ENCODE data around the gene ZBED1. TPM values are rescaled to one million over a fixed set of nuclear protein-coding genes. Genes with fewer than 3 reads are reported as not detected.

ZBED1 gene
- total RNA-seq, 1 experiment from 2014 or later = 45.1 TPM

- TF ChIP-seq USF2 (CRISPR knock-in tag; IDR thresholded peaks at IDR 0.05) (no peak), TCF7 (CRISPR knock-in tag; IDR thresholded peaks at IDR 0.05; ENCODE audit: low read depth) (no peak), ZNF396 (CRISPR knock-in tag; IDR thresholded peaks at IDR 0.05; ENCODE audit: borderline replicate concordance) (no peak), PRRX2 (CRISPR knock-in tag; IDR thresholded peaks at IDR 0.05) (no peak), NFE2L1 (CRISPR knock-in tag; IDR thresholded peaks at IDR 0.05) (no peak)
Measured at GRCh38 chrX:2533424-2533823, 32.6 kb upstream of the ZBED1 start (continued).

GRCh38 chrX:2526390-2526789 lies 25.6 kb upstream of the ZBED1 start:
- H3K4me3 Mint-ChIP-seq = no peak overlapping the region
- ATAC-seq = no peak
- ChIA-PET CTCF (no interaction called here), POLR2A (no interaction called here)
- no peaks in the 10 kb centered on the region for H3K27me3 Mint-ChIP-seq (ENCODE audit: low read depth)
- H3K36me3 Mint-ChIP-seq = peaks cover 4% of the 10 kb centered on the region; the same call in 1 of the 2 replicates
- peaks cover 21% of the 10 kb centered on the region for H3K4me1 Mint-ChIP-seq
- no peak for DNase-seq (ENCODE audit: low spot score)
- H3K27ac Mint-ChIP-seq = no peak overlapping the region
- peaks cover 10% of the 10 kb centered on the region for H3K9me3 Mint-ChIP-seq
- TF ChIP-seq PREB (CRISPR knock-in tag; IDR thresholded peaks at IDR 0.05; ENCODE audit: borderline replicate concordance) (no peak), FOXP1 (CRISPR knock-in tag; IDR thresholded peaks at IDR 0.05; ENCODE audit: borderline replicate concordance) (no peak), FOXJ3 (CRISPR knock-in tag; IDR thresholded peaks at IDR 0.05; ENCODE audit: borderline replicate concordance) (no peak), ZNF219 (CRISPR knock-in tag; IDR thresholded peaks at IDR 0.05; ENCODE audit: borderline replicate concordance) (no peak), TEAD4 (CRISPR knock-in tag; IDR thresholded peaks at IDR 0.05) (no peak), ZNF532 (CRISPR knock-in tag; IDR thresholded peaks at IDR 0.05; ENCODE audit: borderline replicate concordance) (no peak), EMX1 (CRISPR knock-in tag; IDR thresholded peaks at IDR 0.05) (no peak), STAT6 (CRISPR knock-in tag; conservative IDR thresholded peaks at IDR 0.05; ENCODE audit: low read depth) (no peak), USF1 (CRISPR knock-in tag; IDR thresholded peaks at IDR 0.05) (no peak)

- DNase-seq (ENCODE audit: low spot score) = no peak
- TF ChIP-seq ZMAT4 (CRISPR knock-in tag; IDR thresholded peaks at IDR 0.05) = no peak
- TF ChIP-seq TCF7 (CRISPR knock-in tag; IDR thresholded peaks at IDR 0.05; ENCODE audit: low read depth) = no peak
- no peak for TF ChIP-seq ZNF263 (CRISPR knock-in tag; IDR thresholded peaks at IDR 0.05; ENCODE audit: low read depth)
- TF ChIP-seq SMAD4 (CRISPR knock-in tag; IDR thresholded peaks at IDR 0.05) = no peak
- no peak for TF ChIP-seq MLX (CRISPR knock-in tag; IDR thresholded peaks at IDR 0.05)
- TF ChIP-seq NR2C2 (CRISPR knock-in tag; IDR thresholded peaks at IDR 0.05) = no peak
- no peak for TF ChIP-seq SMAD3 (CRISPR knock-in tag; IDR thresholded peaks at IDR 0.05; ENCODE audit: borderline replicate concordance)
- no peak for TF ChIP-seq ZBTB21 (CRISPR knock-in tag; IDR thresholded peaks at IDR 0.05; ENCODE audit: borderline replicate concordance)
Measured at GRCh38 chrX:2523911-2524310, 23.1 kb upstream of the ZBED1 start.

More at GRCh38 chrX:2523911-2524310, 23.1 kb upstream of the ZBED1 start:
- Mint-ChIP-seq H3K9me3 (peaks cover 10% of the 10 kb centered on the region), H3K27me3 (ENCODE audit: low read depth) (no peaks in the 10 kb centered on the region), H3K27ac (peak overlapping the region; percentile 43), H3K4me1 (peaks cover 24% of the 10 kb centered on the region), H3K4me3 (no peak overlapping the region), H3K36me3 (peaks cover 4% of the 10 kb centered on the region; the same call in 1 of the 2 replicates)
- CTCF ChIA-PET = no interaction called here
- ATAC-seq = peak; percentile 87
- POLR2A ChIA-PET = no interaction called here
